ENCODE results near the gene ATF5.
A peak's percentile ranks its signal among the peaks of the same experiment; 100 is the strongest.

ATF5 gene

DNA sequence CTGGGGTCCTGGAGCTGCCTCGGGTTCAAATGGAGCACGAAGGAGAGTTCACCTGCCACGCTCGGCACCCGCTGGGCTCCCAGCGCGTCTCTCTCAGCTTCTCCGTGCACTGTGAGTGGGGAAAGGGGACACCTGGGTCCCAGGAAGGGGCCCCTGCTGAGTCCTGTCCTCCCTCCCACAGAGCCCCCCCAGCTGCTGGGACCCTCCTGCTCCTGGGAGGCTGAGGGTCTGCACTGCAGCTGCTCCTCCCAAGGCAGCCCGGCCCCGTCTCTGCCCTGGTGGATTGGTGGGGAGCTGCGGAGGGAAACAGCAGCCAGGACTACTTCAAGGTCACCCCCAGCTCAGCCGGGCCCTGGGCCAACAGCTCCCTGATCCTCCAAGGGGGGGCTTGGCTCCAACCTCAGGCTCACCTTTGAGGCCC is 43.0 kb downstream of the ATF5 start:
- no peak for DNase-seq (ENCODE audit: insufficient read length, low spot score)
- FAIRE-seq = no peak

DNA sequence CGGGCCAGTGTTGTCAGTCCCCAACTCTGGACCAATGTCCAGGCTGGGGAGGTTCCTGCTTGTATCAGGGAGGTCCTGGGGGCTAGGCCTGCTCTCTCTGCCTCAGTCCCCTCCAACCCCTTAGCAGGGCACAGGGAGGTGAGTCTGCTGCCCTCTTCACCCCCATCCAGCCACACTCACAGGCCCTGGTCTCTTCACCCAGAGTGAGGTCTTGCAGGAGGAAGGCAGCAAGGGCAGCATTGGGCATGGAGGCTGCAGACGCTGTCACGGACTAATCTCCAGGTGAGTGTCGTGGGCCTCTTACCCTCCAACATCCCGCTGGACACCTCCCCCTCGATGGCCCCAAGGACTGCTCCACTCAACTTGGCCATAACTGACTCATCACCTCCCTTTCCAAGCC is 43.8 kb downstream of the ATF5 start:
- DNase-seq (ENCODE audit: insufficient read length, low spot score) (no peak), FAIRE-seq (no peak)

DNA sequence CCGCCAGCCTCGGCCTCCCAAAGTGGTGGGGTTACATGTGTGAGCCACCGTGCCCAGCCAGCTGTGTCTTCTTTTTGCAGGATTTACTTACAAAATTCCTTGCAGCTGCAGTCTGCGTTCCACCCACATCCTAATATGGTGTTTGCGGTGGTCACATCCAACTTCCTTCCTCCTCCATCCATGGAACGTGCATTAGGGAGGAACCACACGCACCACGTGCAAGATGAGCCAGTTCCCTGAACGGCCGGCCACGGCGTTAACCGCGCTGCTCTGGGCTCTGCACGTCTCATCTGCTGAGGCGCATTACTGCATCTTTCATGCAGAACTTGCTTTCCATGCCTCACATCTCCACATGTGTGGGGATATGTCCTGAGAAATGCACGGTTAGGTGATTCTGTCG is 45.0 kb downstream of the ATF5 start:
- FAIRE-seq = peak; percentile 59
- no peak for DNase-seq (ENCODE audit: insufficient read length, low spot score)

DNA sequence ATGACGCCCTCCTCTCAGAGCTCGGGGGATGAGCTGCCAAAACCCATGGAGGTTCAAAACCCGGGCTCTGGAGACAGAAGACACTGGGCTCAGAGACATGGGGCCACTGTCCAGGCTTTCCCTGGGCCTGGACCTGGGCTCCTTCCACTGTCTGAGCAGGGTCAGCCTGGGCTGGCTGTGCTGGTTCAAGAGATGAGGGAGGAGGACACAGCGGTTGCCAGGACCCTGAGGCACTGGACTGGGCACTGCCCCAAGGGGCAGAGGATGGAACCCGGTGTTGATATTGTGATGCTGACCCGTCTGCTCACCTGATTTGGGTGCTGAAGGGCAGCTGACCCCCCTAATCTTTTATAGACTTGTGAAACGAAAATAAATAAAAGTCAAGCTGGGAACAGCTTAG is 46.0 kb downstream of the ATF5 start:
- DNase-seq (ENCODE audit: insufficient read length, low spot score) (no peak), FAIRE-seq (no peak)

DNA sequence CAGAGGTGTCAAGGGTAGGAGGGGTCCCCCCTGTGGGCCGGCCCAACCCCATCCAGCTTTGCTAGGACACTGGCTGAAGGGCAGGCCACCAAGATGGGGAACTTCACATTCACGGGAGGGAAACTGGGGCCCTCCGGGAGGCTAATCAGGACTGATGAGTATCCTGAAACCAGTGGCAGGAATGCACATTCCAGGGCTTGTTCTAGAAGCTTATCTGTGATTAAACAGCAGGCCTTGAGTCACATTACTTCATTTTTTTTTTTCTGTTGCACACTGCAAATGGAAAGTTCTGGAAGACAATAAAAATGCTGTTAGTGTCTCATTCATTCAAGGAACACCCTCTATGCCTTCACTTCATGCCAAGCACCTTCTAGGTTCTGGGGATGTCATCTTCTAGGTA is 47.5 kb downstream of the ATF5 start:
- DNase-seq (ENCODE audit: insufficient read length, low spot score) = no peak
- FAIRE-seq = no peak

DNA sequence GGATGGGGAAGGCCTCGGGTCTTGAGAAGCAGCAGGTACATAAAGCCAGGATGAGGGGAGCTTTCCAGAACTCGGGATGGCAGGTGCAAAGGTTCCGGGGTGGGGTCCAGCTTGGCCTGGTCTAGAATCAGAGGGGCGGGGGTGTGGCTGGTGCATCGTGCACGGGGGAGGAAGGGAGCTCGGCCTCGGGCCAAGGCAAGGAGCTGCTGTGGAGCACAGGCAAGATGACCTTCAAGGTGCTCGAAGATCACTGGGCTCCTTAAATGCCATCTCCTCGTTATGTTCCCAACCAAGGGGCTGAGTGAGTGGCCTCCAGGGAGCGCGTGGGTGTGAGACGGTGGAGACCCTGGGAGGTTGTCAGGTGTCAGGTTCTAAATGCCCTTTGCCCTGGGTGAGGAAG is 48.1 kb downstream of the ATF5 start:
- DNase-seq (ENCODE audit: insufficient read length, low spot score) = no peak
- no peak for FAIRE-seq

DNA sequence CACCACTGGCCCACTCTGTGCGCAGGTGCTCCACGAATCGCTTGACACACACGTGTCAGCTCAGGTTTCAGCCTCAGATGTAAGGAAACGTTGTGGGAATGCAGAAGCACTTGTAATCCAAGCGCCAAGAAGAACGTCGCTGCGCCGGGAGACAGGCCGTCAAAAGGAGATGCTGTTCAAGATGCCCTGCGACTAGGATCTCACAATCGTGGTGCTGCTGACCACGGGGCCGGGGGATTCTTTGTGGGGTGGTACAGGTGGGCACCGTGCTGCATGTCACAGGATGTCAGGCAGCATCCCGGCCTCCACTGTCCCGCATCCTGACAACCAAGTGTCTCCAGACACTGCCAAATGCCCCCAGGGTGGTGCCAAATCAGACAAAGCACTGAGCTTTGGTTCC is 48.9 kb downstream of the ATF5 start:
- DNase-seq (ENCODE audit: insufficient read length, low spot score) (no peak), FAIRE-seq (no peak)

DNA sequence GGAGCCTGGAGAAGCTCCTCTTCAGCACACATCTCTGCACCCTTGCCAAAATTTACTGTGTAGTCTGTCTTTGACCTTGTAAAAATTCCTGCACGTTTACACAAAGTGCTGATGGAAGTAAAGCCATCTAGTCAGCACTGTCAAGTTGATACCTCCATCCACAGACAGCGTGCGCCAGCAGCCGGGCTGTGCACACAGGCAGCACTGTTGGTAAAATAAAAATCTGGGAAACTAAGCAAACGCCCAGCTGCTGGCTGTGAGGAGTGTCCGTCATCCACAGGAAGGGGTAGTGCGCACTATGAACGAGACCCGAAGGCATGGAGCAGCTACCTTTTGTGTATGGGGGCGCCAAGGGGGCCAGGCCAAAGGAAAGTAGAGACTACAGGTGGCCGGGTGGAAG is 49.3 kb downstream of the ATF5 start:
- FAIRE-seq (no peak), DNase-seq (ENCODE audit: insufficient read length, low spot score) (no peak)

DNA sequence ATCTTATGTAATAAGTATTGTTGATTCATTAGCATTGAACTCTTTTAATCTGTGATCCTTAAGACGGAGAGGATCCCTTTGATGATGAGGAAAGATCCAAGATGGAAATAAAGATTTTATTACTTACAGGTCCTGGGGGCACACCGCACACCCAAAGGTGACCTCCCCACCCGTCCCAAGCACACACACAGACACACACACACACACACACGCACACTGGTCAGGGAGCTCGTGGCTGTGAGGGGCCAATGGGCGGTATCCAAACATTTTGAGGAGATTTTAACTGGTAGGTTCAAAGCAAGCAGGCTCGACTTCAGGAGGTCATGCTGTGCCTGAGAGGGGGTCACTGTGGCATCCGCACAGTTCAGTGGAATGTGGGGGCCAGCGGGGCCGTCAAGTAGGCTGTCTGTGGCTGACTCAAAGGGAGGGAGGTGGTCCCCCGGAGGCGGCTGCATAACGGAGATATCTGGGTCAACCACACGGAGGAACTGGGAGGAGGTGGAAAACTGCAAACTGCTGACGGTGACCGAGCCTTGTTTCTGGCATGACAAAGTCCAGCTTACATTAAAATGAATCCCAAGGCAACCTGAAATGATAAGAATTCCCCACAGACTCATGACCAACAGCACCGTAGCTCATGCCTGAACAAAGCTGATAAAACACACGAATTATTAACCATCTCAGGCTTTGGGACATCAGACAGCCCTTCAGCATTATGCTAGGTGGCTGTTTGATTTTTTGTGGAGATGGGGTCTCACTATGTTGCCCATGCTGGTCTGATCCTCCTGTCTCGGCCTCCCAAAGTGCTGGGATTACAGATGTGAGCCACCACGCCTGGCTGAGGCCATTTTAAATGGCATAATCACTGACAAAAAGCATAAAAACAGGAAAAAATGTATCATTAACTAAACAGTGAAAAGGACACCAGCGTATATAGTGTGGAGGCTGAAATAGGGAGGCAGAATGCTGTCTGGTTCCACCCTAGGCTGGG is 52.9 kb downstream of the ATF5 start:
- FAIRE-seq = no peak
- DNase-seq (ENCODE audit: insufficient read length, low spot score) = no peak
